Chondrocyte (in vitro differentiated cells): ENCODE measurements around the gene MYOZ2. TPM values are rescaled to one million over a fixed set of nuclear protein-coding genes. Genes with fewer than 3 reads are reported as not detected.

Experiments
- DNase-seq: peaks from one replicate; pipeline ENCODE4 v3.0.0; 2021; ENCODE audit warnings: mixed read lengths, low spot score
- H3K27ac Mint-ChIP-seq: one replicate; pipeline ENCODE4 v1.8.0; 2021; ENCODE audit warnings: mild to moderate bottlenecking, moderate library complexity, mixed read lengths; ENCODE audit not compliant: unreplicated experiment
- H3K27me3 Mint-ChIP-seq: 2 replicates; pipeline ENCODE4 v1.8.0; 2021; ENCODE audit warnings: low read depth, mixed read lengths
- H3K36me3 Mint-ChIP-seq: 2 replicates; pipeline ENCODE4 v1.8.0; 2021; ENCODE audit warnings: low read depth, mixed read lengths
- H3K4me1 Mint-ChIP-seq: 2 replicates; pipeline ENCODE4 v1.8.0; 2021; ENCODE audit warnings: low read depth, mild to moderate bottlenecking, mixed read lengths
- H3K4me3 Mint-ChIP-seq: one replicate; pipeline ENCODE4 v1.8.0; 2021; ENCODE audit warnings: mild to moderate bottlenecking, moderate library complexity, mixed read lengths; ENCODE audit not compliant: unreplicated experiment
- H3K9me3 Mint-ChIP-seq: 2 replicates; pipeline ENCODE4 v1.8.0; 2021; ENCODE audit warnings: low read depth, mixed read lengths
- total RNA-seq: library from RNA; stranded (reverse); gene quantifications from 3 replicates; pipeline ENCODE4 v1.2.1, GENCODE V29; 2021
- TF ChIP-seq, protein P1 (sequence below): fragments of 200-600 bp; sonication (generic); IDR thresholded peaks from 2 replicates; pipeline ENCODE4 v1.5.0; 2021; ENCODE audit warnings: antibody characterized with exemption, mild to moderate bottlenecking, moderate library complexity

Gene MYOZ2
- total RNA-seq, 1 donor from 2014 or later, result 0.35 TPM

- H3K4me1 Mint-ChIP-seq, result peaks cover 9% of the 10 kb centered on the region
- no peaks in the 10 kb centered on the region for H3K9me3 Mint-ChIP-seq
- H3K27me3 Mint-ChIP-seq, result no peaks in the 10 kb centered on the region
- H3K4me3 Mint-ChIP-seq, result no peak overlapping the region
- H3K27ac Mint-ChIP-seq, result no peak overlapping the region
- TF ChIP-seq, protein P1, sequence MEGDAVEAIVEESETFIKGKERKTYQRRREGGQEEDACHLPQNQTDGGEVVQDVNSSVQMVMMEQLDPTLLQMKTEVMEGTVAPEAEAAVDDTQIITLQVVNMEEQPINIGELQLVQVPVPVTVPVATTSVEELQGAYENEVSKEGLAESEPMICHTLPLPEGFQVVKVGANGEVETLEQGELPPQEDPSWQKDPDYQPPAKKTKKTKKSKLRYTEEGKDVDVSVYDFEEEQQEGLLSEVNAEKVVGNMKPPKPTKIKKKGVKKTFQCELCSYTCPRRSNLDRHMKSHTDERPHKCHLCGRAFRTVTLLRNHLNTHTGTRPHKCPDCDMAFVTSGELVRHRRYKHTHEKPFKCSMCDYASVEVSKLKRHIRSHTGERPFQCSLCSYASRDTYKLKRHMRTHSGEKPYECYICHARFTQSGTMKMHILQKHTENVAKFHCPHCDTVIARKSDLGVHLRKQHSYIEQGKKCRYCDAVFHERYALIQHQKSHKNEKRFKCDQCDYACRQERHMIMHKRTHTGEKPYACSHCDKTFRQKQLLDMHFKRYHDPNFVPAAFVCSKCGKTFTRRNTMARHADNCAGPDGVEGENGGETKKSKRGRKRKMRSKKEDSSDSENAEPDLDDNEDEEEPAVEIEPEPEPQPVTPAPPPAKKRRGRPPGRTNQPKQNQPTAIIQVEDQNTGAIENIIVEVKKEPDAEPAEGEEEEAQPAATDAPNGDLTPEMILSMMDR, result no peak
- DNase-seq, result no peak
- no peaks in the 10 kb centered on the region for H3K36me3 Mint-ChIP-seq
Measured at GRCh38 chr4:119128148-119128547, 7.5 kb upstream of the MYOZ2 start.

GRCh38 chr4:119130365-119131065 lies 5.1 kb upstream of the MYOZ2 start:
- H3K27ac Mint-ChIP-seq, result no peak overlapping the region
- peaks cover 12% of the 10 kb centered on the region for H3K4me1 Mint-ChIP-seq
- no peak overlapping the region for H3K4me3 Mint-ChIP-seq
- TF ChIP-seq, protein P1, result no peak
- no peaks in the 10 kb centered on the region for H3K36me3 Mint-ChIP-seq
- no peaks in the 10 kb centered on the region for H3K9me3 Mint-ChIP-seq
- H3K27me3 Mint-ChIP-seq, result no peaks in the 10 kb centered on the region
- DNase-seq, result no peak

GRCh38 chr4:119131164-119131563 lies 4.5 kb upstream of the MYOZ2 start:
- no peaks in the 10 kb centered on the region for H3K27me3 Mint-ChIP-seq
- H3K27ac Mint-ChIP-seq, result no peak overlapping the region
- TF ChIP-seq, protein P1, result no peak
- H3K4me3 Mint-ChIP-seq, result no peak overlapping the region
- H3K36me3 Mint-ChIP-seq, result no peaks in the 10 kb centered on the region
- DNase-seq, result no peak
- H3K4me1 Mint-ChIP-seq, result peaks cover 19% of the 10 kb centered on the region
- no peaks in the 10 kb centered on the region for H3K9me3 Mint-ChIP-seq

GRCh38 chr4:119132306-119132705 lies 3.3 kb upstream of the MYOZ2 start:
- H3K4me3 Mint-ChIP-seq, result no peak overlapping the region
- no peak for DNase-seq

DNA sequence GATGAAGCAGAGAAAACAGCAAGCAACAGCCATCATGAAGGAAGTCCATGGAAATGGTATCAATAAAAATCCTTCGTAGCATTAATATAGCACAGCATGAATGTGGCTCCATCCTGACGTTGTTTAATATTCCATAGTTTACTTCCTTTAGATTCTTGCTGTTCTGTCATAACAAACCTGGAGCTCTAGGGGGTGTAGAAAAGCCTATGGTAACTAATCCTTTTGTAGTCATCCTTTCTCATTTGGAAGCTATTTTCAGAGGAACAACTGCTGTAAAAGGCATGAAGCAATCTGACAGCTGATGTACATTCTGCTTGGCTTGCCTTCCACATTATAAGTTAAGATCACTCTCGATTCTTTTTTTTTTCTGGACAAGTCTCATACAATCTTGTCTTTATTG lies 914 bp downstream of the MYOZ2 start:
- peaks cover 34% of the 10 kb centered on the region for H3K4me1 Mint-ChIP-seq
- H3K27ac Mint-ChIP-seq, result no peak overlapping the region
- DNase-seq, result no peak
- no peak overlapping the region for H3K4me3 Mint-ChIP-seq
- TF ChIP-seq, protein P1, result no peak
- no peaks in the 10 kb centered on the region for H3K27me3 Mint-ChIP-seq
- no peaks in the 10 kb centered on the region for H3K9me3 Mint-ChIP-seq
- no peaks in the 10 kb centered on the region for H3K36me3 Mint-ChIP-seq

More at GRCh38 chr4:119132306-119132705, 3.3 kb upstream of the MYOZ2 start:
- TF ChIP-seq, protein P1, result no peak
- no peak overlapping the region for H3K27ac Mint-ChIP-seq
- no peaks in the 10 kb centered on the region for H3K27me3 Mint-ChIP-seq
- no peaks in the 10 kb centered on the region for H3K9me3 Mint-ChIP-seq
- no peaks in the 10 kb centered on the region for H3K36me3 Mint-ChIP-seq
- peaks cover 19% of the 10 kb centered on the region for H3K4me1 Mint-ChIP-seq
